ENCODE data around the gene MUC4. TPM values are rescaled to one million over a fixed set of nuclear protein-coding genes. Genes with fewer than 3 reads are reported as not detected.

Gene MUC4
- total RNA-seq, 2 experiments from 2014 or later = 0.15 to 0.24 TPM

DNA sequence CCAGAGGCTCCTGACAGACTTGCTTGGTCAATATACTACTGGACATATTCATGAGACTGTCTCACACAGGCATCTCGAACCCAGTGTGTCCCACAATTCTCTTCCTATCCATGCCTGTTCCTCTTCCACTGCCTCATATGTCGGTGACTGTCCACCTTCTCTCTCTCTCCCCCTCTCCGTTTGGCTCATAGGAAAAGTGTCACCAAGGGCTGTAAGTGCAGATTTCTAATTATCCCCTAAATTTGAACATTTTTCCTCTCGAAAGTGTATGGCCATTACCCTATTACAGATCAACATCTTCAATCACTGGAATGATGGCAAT lies 113.4 kb downstream of the MUC4 start:
- DNase-seq = no peak
- Mint-ChIP-seq H3K27ac (no peak overlapping the region), H3K27me3 (no peaks in the 10 kb centered on the region), H3K9me3 (peaks cover 2% of the 10 kb centered on the region), H3K36me3 (peaks cover 11% of the 10 kb centered on the region), H3K4me1 (ENCODE audit: low read depth) (peaks cover 6% of the 10 kb centered on the region), H3K4me3 (no peak overlapping the region)
- ChIA-PET CTCF (no interaction called here), POLR2A (no interaction called here)
- intact Hi-C loops (cut with micrococcal nuclease) = no loop called here

DNA sequence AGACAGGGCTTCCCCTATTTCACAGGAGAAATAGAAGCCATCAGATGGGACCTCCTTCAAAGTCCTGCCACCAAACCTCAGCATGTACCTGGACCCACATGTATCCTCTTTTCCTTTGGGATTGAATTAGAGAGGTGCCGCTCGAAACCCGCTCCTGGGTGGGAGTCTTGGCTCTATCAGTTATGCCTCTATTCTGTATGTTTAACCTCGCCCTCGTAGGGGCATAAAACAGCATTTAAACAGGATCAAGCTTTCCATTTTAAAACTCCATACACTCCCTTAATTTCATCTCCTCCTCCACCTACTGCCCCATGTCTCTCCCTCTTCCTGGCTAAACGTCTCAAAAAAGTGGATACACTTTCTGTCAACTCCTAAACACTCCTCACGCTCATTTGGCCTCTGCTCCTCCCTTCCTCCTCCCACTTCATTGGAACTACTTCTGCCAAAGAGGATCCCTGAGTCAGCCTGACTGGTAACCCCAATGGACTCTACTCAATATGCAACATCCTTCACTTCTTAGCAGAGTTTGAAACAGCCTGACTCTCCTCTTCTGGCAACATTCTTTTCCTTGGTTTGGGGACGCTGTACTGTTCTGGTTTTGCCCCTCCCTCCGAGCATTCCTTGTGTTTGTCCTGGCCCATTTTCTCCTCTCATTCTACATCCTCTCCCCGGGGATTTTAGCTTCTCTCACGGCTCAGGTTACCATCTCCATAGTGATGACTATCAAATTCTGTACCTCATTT lies 114.0 kb downstream of the MUC4 start:
- Mint-ChIP-seq H3K27me3 (no peaks in the 10 kb centered on the region), H3K36me3 (peaks cover 14% of the 10 kb centered on the region), H3K9me3 (peaks cover 2% of the 10 kb centered on the region), H3K27ac (no peak overlapping the region), H3K4me1 (ENCODE audit: low read depth) (peaks cover 9% of the 10 kb centered on the region), H3K4me3 (no peak overlapping the region)
- no peak for DNase-seq
- POLR2A ChIA-PET = interaction anchor here (0.6 kb wide), 1 partner anchor 47 kb away, joined by 3 read pairs; no protein-coding TSS in a partner anchor
- CTCF ChIA-PET = no interaction called here
- intact Hi-C loops (cut with micrococcal nuclease) = no loop called here

Small RNA genes lying within 50 kb of the gene (microRNA-seq; reads per million reads assigned to microRNA genes)
- not detected for gene MIR570 (ENCODE audit: borderline microRNAs expressed, borderline number of aligned reads, borderline replicate concordance)

Other genes starting within 250 kb of the MUC4 start
- gene APOD, start 228.0 kb downstream of the MUC4 start, total RNA-seq = under 1 TPM; 0.48 to 0.59 TPM
- gene MUC20, start 91.0 kb downstream of the MUC4 start, total RNA-seq = under 1 TPM; 0.73 to 0.78 TPM
- 10 to 100 TPM; 59.9 to 67.1 TPM for gene TNK2, start 96.6 kb upstream of the MUC4 start, total RNA-seq

Data from activated CD4-positive, alpha-beta memory T cell treated with anti-CD3 and anti-CD28 coated beads for 36 hours (primary cell).